ENCODE results near the gene FAM168B. TPM values are rescaled to one million over a fixed set of nuclear protein-coding genes. Genes with fewer than 3 reads are reported as not detected.
A peak's percentile ranks its signal among the peaks of the same experiment; 100 is the strongest.
"Not testable (repeated sequence)": the region's sequence is repeated elsewhere in the genome, so short reads cannot be mapped to it uniquely, and the experiment has no call there.

The FAM168B gene
- total RNA-seq, 2 donors from 2014 or later = 78.7 to 94.7 TPM

DNA sequence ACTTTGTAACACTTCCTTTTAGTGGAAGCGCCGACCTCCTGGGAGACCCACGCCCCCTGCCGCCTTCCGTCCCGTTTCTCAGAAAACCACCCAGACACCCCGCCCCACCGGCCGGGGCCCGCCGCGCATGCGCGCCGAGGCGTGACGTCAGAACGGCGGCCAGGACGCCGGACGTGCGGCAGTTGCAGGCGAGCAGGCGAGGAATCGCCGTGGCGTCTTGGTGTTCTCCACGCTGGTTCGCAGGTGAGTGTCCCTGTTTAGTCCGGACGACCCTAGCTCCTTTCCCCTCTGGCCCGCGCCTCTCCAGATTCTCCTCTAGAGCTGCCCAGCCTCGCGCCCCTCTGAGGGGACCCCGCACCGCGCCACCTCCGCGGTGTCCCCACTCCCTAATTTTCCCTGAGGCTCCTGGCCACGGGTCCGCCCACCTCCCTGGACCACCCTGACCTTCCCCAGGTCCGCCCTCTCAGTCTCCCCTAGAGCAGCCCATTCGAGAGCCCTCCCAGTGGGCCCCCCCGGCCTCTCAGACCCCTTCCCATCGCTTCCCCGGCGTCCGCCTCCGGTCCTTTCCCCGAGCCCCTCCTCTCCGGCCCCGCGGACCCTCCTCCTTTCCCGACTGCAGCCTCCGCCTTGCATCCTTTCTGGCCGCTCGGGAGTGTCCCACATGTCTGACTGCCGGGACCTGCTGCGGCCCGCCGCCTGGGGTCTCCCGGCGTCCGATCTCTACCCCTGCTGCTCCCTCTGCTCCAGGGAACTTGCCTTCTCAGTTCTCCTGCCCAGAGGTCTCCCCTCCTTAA lies 12.1 kb upstream of the FAM168B start, which contains the start of gene PLEKHB2:
PLEKHB2 (plus strand) TSS at position 181 of the 794 bp plus-strand sequence. CDS start 15,606 bp downstream, outside the sequence.
- ATAC-seq (peak; percentile 93 to 95), DNase-seq (peak; percentile 93)
- intact Hi-C loops (cut with DNase I) = no loop called here

GRCh38 chr2:131104487-131105155 lies 11.4 kb upstream of the FAM168B start:
- DNase-seq (peak; percentile 46), ATAC-seq (peak; percentile 77 to 85)
- intact Hi-C loops (cut with DNase I) = no loop called here

- intact Hi-C loops (cut with DNase I) = no loop called here
- no peak for ATAC-seq
- DNase-seq = no peak
These were observed 9.9 kb upstream of the FAM168B start for GRCh38 chr2:131103165-131103564.

DNA sequence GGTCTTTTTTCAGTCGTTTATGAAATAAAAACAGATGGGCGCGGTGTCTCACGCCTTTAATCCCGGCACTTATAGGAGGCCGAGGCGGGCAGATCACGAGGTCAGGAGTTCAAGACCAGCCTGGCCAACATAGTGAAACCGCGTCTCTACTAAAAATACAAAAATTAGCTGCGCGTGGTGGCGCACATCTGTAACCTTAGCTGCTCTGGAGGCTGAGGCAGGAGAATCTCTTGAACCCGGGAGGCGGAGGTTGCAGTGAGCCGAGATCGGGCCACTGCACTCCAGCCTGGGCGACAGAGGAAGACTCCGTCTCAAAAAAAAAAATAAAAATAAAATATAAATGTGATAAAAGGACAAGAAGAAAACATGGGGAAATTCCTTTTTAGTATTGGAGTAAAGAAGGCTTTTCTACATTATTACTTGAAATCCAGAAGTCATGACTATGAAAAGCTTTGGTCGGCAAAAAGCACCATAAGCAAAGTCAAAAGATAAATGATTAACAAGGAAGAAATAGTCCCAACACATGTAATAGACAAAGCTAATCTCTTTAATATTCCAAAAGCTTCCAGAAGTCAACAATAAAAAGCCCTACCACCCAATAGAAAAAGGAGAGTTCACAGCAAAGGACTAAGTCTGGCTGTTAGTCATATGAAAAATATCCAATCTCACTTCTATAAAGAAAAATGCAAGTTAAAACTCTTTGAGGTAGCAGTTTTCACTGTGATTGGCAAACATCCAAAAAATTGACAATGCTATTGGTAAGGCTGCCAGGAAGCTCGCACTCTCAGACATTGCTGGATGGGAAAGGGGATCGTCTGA lies 1.4 kb upstream of the FAM168B start:
- intact Hi-C loops (cut with DNase I) = no loop called here
- ATAC-seq (no peak), DNase-seq (no peak)

DNA sequence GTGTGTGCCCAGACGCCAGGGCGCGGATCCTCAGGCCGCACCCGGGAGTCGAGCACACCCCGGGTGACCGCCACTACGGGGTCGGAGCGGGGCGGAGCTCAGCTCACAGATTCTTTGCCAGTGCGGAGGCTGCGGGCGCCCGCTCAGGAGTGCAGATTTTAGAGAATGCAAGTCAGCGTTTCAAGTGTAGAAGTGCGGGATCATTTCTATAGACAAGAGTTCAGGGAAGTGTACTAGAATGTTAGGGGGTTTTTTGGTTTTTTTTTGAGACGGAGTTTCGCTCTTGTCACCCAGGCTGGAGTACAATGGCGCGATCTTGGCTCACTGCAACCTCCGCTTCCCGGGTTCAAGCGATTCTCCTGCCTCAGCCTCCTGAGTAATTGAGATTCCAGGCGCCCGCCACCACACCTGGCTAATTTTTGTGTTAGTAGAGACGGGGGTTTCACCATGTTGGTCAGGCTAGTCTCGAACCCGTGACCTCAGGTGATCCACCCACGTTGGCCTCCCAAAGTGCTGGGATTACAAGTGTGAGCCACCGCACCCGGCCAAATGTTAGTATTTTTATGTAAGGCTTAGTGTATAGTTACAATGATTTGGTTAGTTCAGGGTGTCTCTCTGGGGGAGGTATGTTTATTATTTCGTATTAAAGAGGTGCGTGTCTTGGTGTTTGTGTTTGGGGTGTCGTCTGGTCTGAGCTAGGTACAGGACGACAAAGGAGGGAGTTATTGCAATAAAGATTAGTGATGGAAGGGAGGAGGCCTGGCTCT lies 619 bp upstream of the FAM168B start:
- ATAC-seq = peak; percentile 82 to 84
- intact Hi-C loops (cut with DNase I) = no loop called here
- no peak for DNase-seq

GRCh38 chr2:131092458-131093005 lies 728 bp downstream of the FAM168B start:
- no peak for DNase-seq
- intact Hi-C loops (cut with DNase I) = no loop called here
- ATAC-seq = no peak

GRCh38 chr2:131085646-131086045 lies 7.6 kb downstream of the FAM168B start:
- intact Hi-C loops (cut with DNase I) = no loop called here
- ATAC-seq (no peak), DNase-seq (no peak)

GRCh38 chr2:131081190-131081589 lies 12.1 kb downstream of the FAM168B start:
- DNase-seq = no peak
- ATAC-seq = no peak
- intact Hi-C loops (cut with DNase I) = no loop called here

DNA sequence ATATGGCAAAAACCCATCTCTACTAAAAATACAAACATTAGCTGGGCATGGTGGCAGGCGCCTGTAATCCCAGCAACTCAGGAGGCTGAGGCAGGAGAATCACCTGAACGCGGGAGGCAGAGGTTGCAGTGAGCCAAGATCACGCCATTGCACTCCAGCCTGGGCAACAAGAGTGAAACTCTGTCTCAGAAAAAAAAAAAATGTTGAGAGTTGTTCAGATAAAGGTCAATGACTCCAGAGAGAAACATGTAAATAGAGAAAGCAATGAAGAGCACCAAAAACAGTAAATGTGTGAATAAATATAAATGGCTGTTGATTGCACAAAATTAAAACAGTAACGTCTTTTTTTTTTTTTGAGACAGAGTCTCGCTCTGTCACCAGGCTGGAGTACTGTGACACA lies 13.3 kb downstream of the FAM168B start:
- ATAC-seq; intact Hi-C loops (cut with DNase I); DNase-seq: not testable (repeated sequence)

DNA sequence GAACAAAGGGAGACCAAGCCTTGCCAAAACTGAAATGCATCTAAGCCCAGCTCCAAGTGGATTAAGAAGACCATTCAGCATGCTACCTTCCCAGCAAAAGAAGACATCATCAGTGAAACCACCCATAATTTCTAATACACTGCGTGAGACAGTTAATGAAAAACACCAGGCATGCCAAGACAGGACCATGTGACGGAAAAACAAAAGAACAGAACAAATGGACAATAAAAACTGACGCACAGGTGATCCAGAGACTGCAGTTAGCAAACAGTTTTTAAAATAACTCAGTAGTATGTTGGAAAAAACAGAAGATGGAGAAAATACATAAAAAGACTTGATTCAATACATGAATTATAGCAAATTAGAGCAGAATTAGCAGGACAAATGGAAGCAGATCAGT lies 15.3 kb downstream of the FAM168B start:
- intact Hi-C loops (cut with DNase I) = no loop called here
- ATAC-seq (no peak), DNase-seq (no peak)

DNA sequence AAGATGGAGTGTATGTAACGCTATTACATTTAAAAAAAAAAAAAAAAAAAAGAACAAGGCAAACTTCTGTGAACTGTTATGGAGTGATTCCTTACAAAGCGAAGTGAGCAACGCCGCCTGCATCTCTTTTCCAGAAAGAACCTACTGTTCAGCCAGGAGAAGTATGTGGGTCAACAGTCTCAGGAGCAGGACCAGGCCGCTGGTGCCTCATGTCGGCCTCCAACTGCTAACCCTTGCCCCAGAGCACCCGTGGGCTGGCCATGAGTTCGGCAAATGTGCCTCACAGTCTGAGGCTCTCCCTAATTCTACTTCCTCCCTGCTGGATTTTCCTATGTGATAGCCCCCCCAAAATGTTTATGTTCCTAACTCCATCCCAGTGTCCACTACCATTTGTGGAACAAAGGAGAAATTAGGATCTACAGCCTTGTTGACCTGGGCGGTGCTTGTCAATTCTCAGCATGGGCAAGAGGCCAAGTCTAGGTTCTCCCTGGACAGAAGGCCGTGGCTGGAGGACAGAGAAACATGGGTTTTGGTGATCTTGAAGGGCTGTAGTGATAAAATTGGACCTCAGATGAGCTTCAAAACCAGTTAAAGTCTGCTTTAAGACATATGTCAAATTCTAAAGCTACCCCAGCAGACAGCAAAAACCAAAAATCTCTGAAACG lies 15.9 kb downstream of the FAM168B start:
- ATAC-seq (peak in 1 of 2 donors; percentile 62), DNase-seq (no peak)
- intact Hi-C loops (cut with DNase I) = no loop called here

- ATAC-seq = peak in 1 of 2 donors; percentile 42
- no peak for DNase-seq
- intact Hi-C loops (cut with DNase I) = no loop called here
These were observed 16.6 kb downstream of the FAM168B start for GRCh38 chr2:131076707-131077106.

GRCh38 chr2:131075578-131075977 lies 17.7 kb downstream of the FAM168B start:
- ATAC-seq; intact Hi-C loops (cut with DNase I); DNase-seq: not testable (repeated sequence)

GRCh38 chr2:131068172-131068571 lies 25.1 kb downstream of the FAM168B start:
- DNase-seq; ATAC-seq; intact Hi-C loops (cut with DNase I): not testable (repeated sequence)

GRCh38 chr2:131067465-131068125 lies 25.7 kb downstream of the FAM168B start:
- DNase-seq (no peak), ATAC-seq (no peak)
- intact Hi-C loops (cut with DNase I) = no loop called here

DNA sequence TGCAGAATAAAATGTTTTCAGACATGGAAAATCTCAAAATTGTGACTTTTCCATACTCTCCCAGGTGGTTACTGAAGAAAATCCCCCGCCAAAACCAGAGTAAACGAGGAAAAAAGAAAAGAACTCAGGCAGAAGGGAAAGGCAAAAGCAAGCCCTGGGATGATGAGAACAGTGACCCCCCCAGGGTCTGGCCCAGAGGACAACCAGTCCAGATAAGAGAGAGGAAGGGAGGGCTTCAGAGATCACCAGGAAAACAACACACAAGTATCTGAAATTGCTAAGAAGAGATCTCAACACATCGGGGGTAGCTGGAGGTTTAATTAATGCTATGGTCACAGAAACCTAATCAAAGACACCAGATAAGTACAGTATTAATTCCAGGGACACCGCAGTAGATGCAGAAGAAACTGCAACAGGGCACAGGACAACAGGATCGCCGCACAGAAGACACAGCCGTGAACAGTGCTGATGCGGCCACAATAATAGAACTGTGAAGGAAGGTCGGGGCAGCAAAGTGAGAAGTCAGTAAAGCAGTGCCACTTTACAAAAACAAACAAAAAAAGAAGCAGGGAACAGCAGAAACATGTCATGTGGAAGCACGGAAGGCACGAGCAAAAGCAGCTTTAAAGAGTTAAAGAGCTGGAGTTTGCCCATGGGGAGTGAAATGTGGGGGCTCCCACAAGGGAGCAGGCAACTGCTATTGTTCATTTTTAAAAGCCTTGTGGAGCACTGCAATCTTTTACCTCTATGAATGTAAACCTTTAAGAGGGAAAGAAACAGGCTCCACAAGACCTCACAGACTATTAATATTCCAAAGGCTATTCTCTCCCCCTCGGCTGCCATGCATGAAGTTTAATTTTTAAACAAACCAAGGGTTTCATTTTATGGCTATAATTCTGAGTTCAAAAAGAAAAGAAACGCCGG lies 28.4 kb downstream of the FAM168B start:
- intact Hi-C loops (cut with DNase I) = no loop called here
- peak in 1 of 2 donors; percentile 19 for ATAC-seq
- DNase-seq = no peak

All from left cardiac atrium (tissue), 4 donors.